Prostate gland (tissue), 2 donors: ENCODE measurements around the gene GPATCH4. TPM values are rescaled to one million over a fixed set of nuclear protein-coding genes. Genes with fewer than 3 reads are reported as not detected.

ENCODE experiments used
- DNase-seq: peaks from one replicate; pipeline ENCODE4 v3.0.0-alpha.2; 2019; ENCODE audit warnings: low spot score
- H3K27ac ChIP-seq, 2 donors: fragments of 200-600 bp; sonication (generic); 2 replicates each; pipeline ENCODE4 v1.5.1; 2017 to 2019
- H3K27me3 ChIP-seq: fragments of 200-600 bp; sonication (generic); replicated peaks from 2 replicates; pipeline ENCODE4 v1.5.1; 2019; ENCODE audit not compliant: insufficient read depth
- H3K36me3 ChIP-seq, 2 donors: fragments of 200-600 bp; sonication (generic); 1 replicate in 1 of 2; 2 replicates in 1 of 2; pipeline versions ENCODE4 v1.5.1 to v1.8.1; 2017 to 2019
- H3K4me1 ChIP-seq: fragments of 200-600 bp; sonication (generic); replicated peaks from 2 replicates; pipeline ENCODE4 v1.5.1; 2019
- H3K4me3 ChIP-seq, 2 donors: fragments of 200-600 bp; sonication (generic); 2 replicates each; pipeline ENCODE4 v1.5.1; 2017 to 2019
- H3K9me3 ChIP-seq: fragments of 200-600 bp; sonication (generic); 2 replicates; pipeline ENCODE4 v1.5.1; 2017
- CTCF ChIP-seq, 4 experiments: fragments of 200-600 bp in 2 of 4; fragments of 450-650 bp in 2 of 4; sonication (generic) in 2 of 4; IDR thresholded peaks; 1 replicate in 3 of 4; 2 replicates in 1 of 4; pipeline ENCODE4 v1.5.1; 2016 to 2019; ENCODE audit warnings: antibody characterized with exemption in 4 of 4, mild to moderate bottlenecking in 2 of 4, moderate library complexity in 2 of 4
- POLR2A ChIP-seq: fragments of 450-650 bp; IDR thresholded peaks from one replicate; pipeline ENCODE4 v1.6.1; 2016; ENCODE audit warnings: antibody characterized with exemption, mild to moderate bottlenecking
- POLR2AphosphoS5 ChIP-seq: sonication (generic); formaldehyde crosslinking; IDR thresholded peaks from one replicate; pipeline ENCODE4 v1.6.1; 2017; ENCODE audit warnings: antibody characterized with exemption
- WGBS: methylation state at CpG from one replicate; pipeline ENCODE4 v1.1.5; 2018; 5-methylcytosine and 5-hydroxymethylcytosine counted together
- intact Hi-C: fragments of 100-400 bp; cut with DNase I; formaldehyde crosslinking; loops from one replicate; pipeline ENCODE4 v1.14.2; 2022
- total RNA-seq, 2 donors: library from RNA; depleted of rRNA; stranded (reverse); fragments of >200 nt; gene quantifications; one replicate each; pipeline ENCODE4 v1.1.0, GENCODE V29; 2016

The GPATCH4 gene
- total RNA-seq, 2 donors from 2014 or later = 20.9 to 27.5 TPM

DNA sequence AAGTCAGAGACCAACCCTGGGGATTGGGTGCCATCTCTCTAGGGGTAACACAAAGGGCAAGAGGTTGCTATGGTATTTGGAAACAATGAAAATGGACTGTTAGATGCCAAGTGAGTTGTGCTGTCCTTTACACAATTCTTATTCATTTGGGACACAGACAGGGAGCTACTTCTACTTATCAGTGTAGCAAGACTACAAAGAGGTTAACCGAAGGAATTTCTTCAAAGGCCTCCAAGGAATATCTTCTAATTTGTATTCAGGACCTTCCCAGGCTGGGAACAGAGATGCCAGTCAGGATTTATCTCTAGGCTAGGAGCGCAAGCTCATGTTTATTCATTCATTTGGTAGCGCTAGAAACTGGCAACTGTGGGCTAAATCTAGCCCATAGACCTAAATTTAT lies 7.1 kb downstream of the GPATCH4 start:
- TF ChIP-seq POLR2AphosphoS5 (no peak), POLR2A (no peak), CTCF (IDR thresholded peaks at IDR 0.05) (no peak)
- Histone ChIP-seq H3K4me1 (peaks cover 2% of the 10 kb centered on the region), H3K36me3 (no peaks in the 10 kb centered on the region), H3K4me3 (no peak overlapping the region), H3K27me3 (no peaks in the 10 kb centered on the region), H3K9me3 (no peaks in the 10 kb centered on the region), H3K27ac (no peak overlapping the region)
- intact Hi-C loops = no loop called here
- DNase-seq = no peak
- WGBS = 75% methylated on average over 3 of the region's 3 CpGs

DNA sequence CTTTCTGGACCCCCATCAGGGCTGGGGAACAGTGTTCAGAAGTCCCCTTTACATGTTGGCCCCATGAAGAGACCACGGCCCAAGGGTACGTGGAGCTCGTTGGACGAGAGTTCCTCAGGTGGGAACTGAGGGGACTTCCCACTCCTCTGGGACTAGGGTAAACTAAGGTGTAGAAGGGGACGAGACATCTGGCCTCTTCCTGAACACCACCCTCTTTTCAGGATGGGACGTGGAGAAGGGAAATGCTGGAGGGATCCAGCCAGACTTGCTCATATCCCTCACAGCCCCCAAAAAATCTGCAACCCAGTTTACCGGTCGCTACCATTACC lies 7.7 kb downstream of the GPATCH4 start:
- intact Hi-C loops = no loop called here
- 80% methylated on average over 8 of the region's 8 CpGs for WGBS
- Histone ChIP-seq H3K9me3 (no peaks in the 10 kb centered on the region), H3K27me3 (no peaks in the 10 kb centered on the region), H3K4me3 (no peak overlapping the region), H3K4me1 (peaks cover 2% of the 10 kb centered on the region), H3K36me3 (no peaks in the 10 kb centered on the region), H3K27ac (no peak overlapping the region)
- no peak for DNase-seq
- TF ChIP-seq POLR2A (no peak), CTCF (IDR thresholded peaks at IDR 0.05) (no peak), POLR2AphosphoS5 (no peak)

DNA sequence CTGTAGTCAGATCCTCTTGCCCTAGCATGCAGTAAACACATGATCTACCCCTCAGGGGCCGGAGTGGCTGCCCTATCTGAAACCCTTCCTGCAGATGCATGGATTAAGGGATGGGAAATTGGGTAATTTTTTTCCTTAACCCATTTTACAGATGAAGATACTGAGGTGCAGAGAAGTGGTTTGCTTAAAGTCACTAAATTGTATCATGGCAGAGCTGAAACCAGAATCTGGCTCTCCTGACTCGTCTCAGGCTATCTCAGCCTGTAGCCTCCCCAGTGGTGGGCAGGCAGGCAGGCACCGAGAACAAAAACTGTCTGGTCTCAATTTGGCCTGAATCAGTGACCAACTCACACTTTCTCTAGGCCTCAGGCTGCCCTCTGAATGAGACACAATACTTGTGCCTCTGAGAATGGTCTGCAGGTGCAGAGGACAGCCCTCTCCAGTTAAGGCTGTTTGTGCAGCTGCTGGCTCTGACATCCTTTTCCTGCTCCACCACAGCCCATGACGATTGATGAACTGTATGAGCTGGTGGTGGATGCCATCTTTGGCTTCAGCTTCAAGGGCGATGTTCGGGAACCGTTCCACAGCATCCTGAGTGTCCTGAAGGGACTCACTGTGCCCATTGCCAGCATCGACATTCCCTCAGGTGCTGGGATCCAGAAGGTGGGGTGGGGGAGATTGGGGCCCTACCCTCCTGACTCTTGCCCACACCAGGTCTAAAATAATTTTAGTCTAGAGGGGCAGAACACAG lies 8.2 kb downstream of the GPATCH4 start:
- intact Hi-C loops = no loop called here
- H3K4me3 ChIP-seq = no peak overlapping the region
- peaks cover 2% of the 10 kb centered on the region for H3K4me1 ChIP-seq
- no peak for TF ChIP-seq CTCF (IDR thresholded peaks at IDR 0.05)
- DNase-seq = no peak
- H3K36me3 ChIP-seq = no peaks in the 10 kb centered on the region
- no peaks in the 10 kb centered on the region for H3K9me3 ChIP-seq
- WGBS = 73% methylated on average over 8 of the region's 8 CpGs
- no peaks in the 10 kb centered on the region for H3K27me3 ChIP-seq
- no peak overlapping the region for H3K27ac ChIP-seq

DNA sequence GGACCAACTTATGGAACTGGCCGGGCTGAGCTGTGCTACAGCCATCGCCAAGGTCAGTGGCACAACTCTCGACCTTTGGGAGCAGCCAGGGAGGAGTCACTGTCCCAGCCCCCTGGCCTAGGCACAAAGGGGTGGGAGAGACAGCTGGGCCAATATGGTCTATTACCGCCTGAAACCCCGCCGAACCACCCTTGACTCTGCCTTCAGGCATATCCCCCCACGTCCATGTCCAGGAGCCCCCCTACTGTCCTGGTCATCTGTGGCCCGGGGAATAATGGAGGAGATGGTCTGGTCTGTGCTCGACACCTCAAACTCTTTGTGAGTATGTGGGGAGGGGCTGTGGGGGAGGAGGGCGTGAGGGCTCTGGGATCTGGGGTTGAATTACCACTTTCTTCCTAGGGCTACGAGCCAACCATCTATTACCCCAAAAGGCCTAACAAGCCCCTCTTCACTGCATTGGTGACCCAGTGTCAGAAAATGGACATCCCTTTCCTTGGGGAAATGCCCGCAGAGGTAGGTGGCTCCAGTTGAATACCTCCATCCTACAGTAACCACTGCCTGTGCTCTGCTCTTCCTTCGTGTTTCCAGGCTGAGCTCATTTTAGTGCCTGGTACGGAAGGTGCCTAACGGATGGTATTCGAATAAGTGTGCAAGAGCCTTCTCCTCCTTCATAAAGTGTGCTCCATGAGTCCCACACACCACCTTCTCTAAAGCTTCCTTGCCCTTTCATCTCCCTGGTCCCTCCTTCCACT lies 8.9 kb downstream of the GPATCH4 start:
- Histone ChIP-seq H3K27me3 (no peaks in the 10 kb centered on the region), H3K36me3 (no peaks in the 10 kb centered on the region), H3K27ac (peak overlapping the region; percentile 79 to 86), H3K4me3 (peak overlapping the region; percentile 74 to 80), H3K9me3 (no peaks in the 10 kb centered on the region), H3K4me1 (peaks cover 2% of the 10 kb centered on the region)
- DNase-seq = no peak
- TF ChIP-seq CTCF (IDR thresholded peaks at IDR 0.05) (no peak), POLR2AphosphoS5 (no peak)
- WGBS = 43% methylated on average over 16 of the region's 16 CpGs
- intact Hi-C loops = no loop called here
